SK-N-SH treated with all-trans-retinoic acid at 6 μM for 48 hours (cell line): ENCODE data around the gene ATP6V0D1.

ENCODE experiments used
- ARNTL ChIP-seq: fragments of 450-650 bp; formaldehyde crosslinking; IDR thresholded peaks from 2 replicates; pipeline ENCODE4 v1.5.0; 2020; ENCODE audit warnings: low read depth, mild to moderate bottlenecking, moderate library complexity, borderline replicate concordance
- GLIS3 ChIP-seq: fragments of 250-450 bp; sonication (Bioruptor Pico); IDR thresholded peaks from 2 replicates; pipeline ENCODE4 v1.5.0; 2020; ENCODE audit warnings: mild to moderate bottlenecking, moderate library complexity
- ISL1 ChIP-seq: fragments of 250-450 bp; sonication (Bioruptor Pico); IDR thresholded peaks from 2 replicates; pipeline ENCODE4 v2.1.2; 2022; ENCODE audit warnings: mild to moderate bottlenecking, moderate library complexity
- PATZ1 ChIP-seq: fragments of 250-450 bp; sonication (Bioruptor Pico); IDR thresholded peaks from 2 replicates; pipeline ENCODE4 v1.8.0; 2020; ENCODE audit warnings: mild to moderate bottlenecking, moderate library complexity, borderline replicate concordance
- POU6F1 ChIP-seq: fragments of 250-450 bp; sonication (Bioruptor Pico); IDR thresholded peaks from 2 replicates; pipeline ENCODE4 v1.8.0; 2021; ENCODE audit warnings: low read depth, mild to moderate bottlenecking, moderate library complexity, borderline replicate concordance
- PPARA ChIP-seq: fragments of 250-450 bp; sonication (Bioruptor Pico); IDR thresholded peaks from 2 replicates; pipeline ENCODE4 v1.5.0; 2020; ENCODE audit warnings: mild to moderate bottlenecking, borderline replicate concordance
- RARB ChIP-seq: fragments of 250-450 bp; sonication (Bioruptor Pico); IDR thresholded peaks from 2 replicates; pipeline ENCODE4 v1.8.0; 2021; ENCODE audit warnings: mild to moderate bottlenecking, moderate library complexity
- SNAI2 ChIP-seq: fragments of 250-450 bp; sonication (Bioruptor Pico); IDR thresholded peaks from 2 replicates; pipeline ENCODE4 v1.5.0; 2020; ENCODE audit warnings: mild to moderate bottlenecking, moderate library complexity
- TCF4 ChIP-seq: fragments of 250-450 bp; sonication (Bioruptor Pico); IDR thresholded peaks from 2 replicates; pipeline ENCODE4 v1.8.0; 2021; ENCODE audit warnings: mild to moderate bottlenecking, moderate library complexity, borderline replicate concordance
- TOX ChIP-seq: fragments of 250-450 bp; sonication (Bioruptor Pico); IDR thresholded peaks from 2 replicates; pipeline ENCODE4 v1.8.0; 2021; ENCODE audit warnings: mild to moderate bottlenecking, moderate library complexity, borderline replicate concordance
- ZFP3 ChIP-seq: fragments of 250-450 bp; sonication (Bioruptor Pico); IDR thresholded peaks from 2 replicates; pipeline ENCODE4 v1.5.0; 2020; ENCODE audit warnings: mild to moderate bottlenecking, moderate library complexity
- ZNF565 ChIP-seq: fragments of 450-650 bp; formaldehyde crosslinking; conservative IDR thresholded peaks from 2 replicates; pipeline ENCODE4 v1.5.0; 2020; ENCODE audit warnings: low read depth, mild to moderate bottlenecking, moderate library complexity
- ZNF70 ChIP-seq: fragments of 450-650 bp; formaldehyde crosslinking; IDR thresholded peaks from 2 replicates; pipeline ENCODE4 v1.5.0; 2020; ENCODE audit warnings: mild to moderate bottlenecking, moderate library complexity

Gene ATP6V0D1

GRCh38 chr16:67388191-67388590 lies 92.8 kb downstream of the ATP6V0D1 start (continued):
- no peak for TF ChIP-seq ARNTL (CRISPR knock-in tag)
- no peak for TF ChIP-seq PATZ1 (CRISPR knock-in tag)
- no peak for TF ChIP-seq GLIS3 (CRISPR knock-in tag)
- no peak for TF ChIP-seq POU6F1 (CRISPR knock-in tag)
- no peak for TF ChIP-seq ISL1
- no peak for TF ChIP-seq ZNF565 (CRISPR knock-in tag)
- TF ChIP-seq ZNF70 (CRISPR knock-in tag): no peak
- TF ChIP-seq PPARA (CRISPR knock-in tag): no peak
- TF ChIP-seq ZFP3 (CRISPR knock-in tag): no peak
- TF ChIP-seq TCF4 (CRISPR knock-in tag): no peak
- no peak for TF ChIP-seq SNAI2 (CRISPR knock-in tag)
- TF ChIP-seq RARB (CRISPR knock-in tag): no peak
- TF ChIP-seq TOX (CRISPR knock-in tag): no peak
